H1 (cell line): ENCODE measurements around the gene HDAC9. TPM values are rescaled to one million over a fixed set of nuclear protein-coding genes. Genes with fewer than 3 reads are reported as not detected.

Source experiments
- CTCF ChIA-PET: fragments of 300-600 bp; sonication (Branson Sonifier 250); formaldehyde crosslinking; loops from one replicate; lab custom pipeline; 2021; ENCODE audit not compliant: partially characterized antibody; lab: Charles Lee
- POLR2A ChIA-PET: fragments of 300-600 bp; sonication (Branson Sonifier 250); formaldehyde crosslinking; loops from one replicate; lab custom pipeline; 2021; ENCODE audit warnings: inconsistent platforms; ENCODE audit not compliant: partially characterized antibody; lab: Charles Lee
- DNase-seq, 2 experiments: peaks; one replicate each; pipeline versions ENCODE4 v3.0.0 to v3.0.0-alpha.2; 2010 to 2022; ENCODE audit warnings: low spot score in 2 of 2, low read depth in 1 of 2, mixed read lengths in 1 of 2
- FAIRE-seq: peaks from 2 replicates; lab custom pipeline; 2011; peaks lifted over from hg19 to GRCh38; lab: Jason Lieb, UNC
- H2AFZ ChIP-seq: 2 replicates; pipeline ENCODE4 v1.8.1; 2012; ENCODE audit warnings: low read length, inconsistent platforms
- H2AK5ac ChIP-seq: 2 replicates; pipeline ENCODE4 v1.6.1; 2013; ENCODE audit warnings: low read depth, low read length
- H2BK120ac ChIP-seq: replicated peaks from 2 replicates; pipeline ENCODE3; 2013; ENCODE audit warnings: low read depth, low read length, inconsistent platforms
- H2BK12ac ChIP-seq: 2 replicates; pipeline ENCODE4 v1.6.1; 2013; ENCODE audit warnings: low read depth, low read length
- H2BK15ac ChIP-seq: 2 replicates; pipeline ENCODE4 v1.6.1; 2013; ENCODE audit warnings: low read length
- H2BK20ac ChIP-seq: 2 replicates; pipeline ENCODE4 v1.6.1; 2013; ENCODE audit warnings: low read length
- H2BK5ac ChIP-seq: 2 replicates; pipeline ENCODE4 v1.6.1; 2013; ENCODE audit warnings: low read depth, low read length
- H3K14ac ChIP-seq: 2 replicates; pipeline ENCODE4 v1.6.1; 2013; ENCODE audit warnings: inconsistent platforms; ENCODE audit not compliant: insufficient read length
- H3K18ac ChIP-seq: 2 replicates; pipeline ENCODE4 v1.6.1; 2013; ENCODE audit warnings: low read length; ENCODE audit errors: extremely low read depth
- H3K23ac ChIP-seq: 2 replicates; pipeline ENCODE4 v1.6.1; 2013; ENCODE audit warnings: inconsistent platforms; ENCODE audit not compliant: insufficient read length
- H3K23me2 ChIP-seq: 2 replicates; pipeline ENCODE4 v1.6.1; 2013; ENCODE audit warnings: low read depth, low read length
- H3K27ac ChIP-seq: 2 replicates; pipeline ENCODE4 v1.6.1; 2011; ENCODE audit warnings: low read depth, low read length, inconsistent platforms
- H3K27me3 ChIP-seq, 4 experiments: replicated peaks in 1 of 4; 1 replicate in 1 of 4; 2 replicates in 3 of 4; pipeline versions ENCODE4 v1.6.1 to v1.8.1; 2011 to 2013; ENCODE audit warnings: low read length in 3 of 4, mild to moderate bottlenecking in 3 of 4, inconsistent platforms in 2 of 4, mixed read lengths in 2 of 4, moderate library complexity in 1 of 4; ENCODE audit not compliant: control insufficient read depth in 3 of 4, insufficient read depth in 3 of 4; ENCODE audit errors: extremely low read depth in 1 of 4
- H3K36me3 ChIP-seq, 4 experiments: 2 replicates each; pipeline versions ENCODE4 v1.6.1 to v1.8.1; 2011 to 2013; ENCODE audit warnings: mild to moderate bottlenecking in 4 of 4, low read length in 3 of 4, moderate library complexity in 2 of 4, control low read depth in 1 of 4, inconsistent platforms in 1 of 4; ENCODE audit not compliant: insufficient read depth in 4 of 4, control insufficient read depth in 2 of 4
- H3K4ac ChIP-seq: replicated peaks from 2 replicates; pipeline ENCODE3; 2013; ENCODE audit warnings: low read length, low read depth, mixed read lengths, inconsistent platforms; ENCODE audit not compliant: insufficient read length
- H3K4me1 ChIP-seq, 4 experiments: replicated peaks in 1 of 4; 1 replicate in 1 of 4; 2 replicates in 3 of 4; pipeline versions ENCODE4 v1.6.1 to v1.8.1; 2011 to 2013; ENCODE audit warnings: low read length in 3 of 4, inconsistent platforms in 2 of 4, mixed read lengths in 1 of 4; ENCODE audit not compliant: insufficient read depth in 4 of 4, control insufficient read depth in 3 of 4
- H3K4me2 ChIP-seq, 2 experiments: 2 replicates each; pipeline versions ENCODE4 v1.6.1 to v1.8.1; 2011 to 2013; ENCODE audit warnings: low read depth in 2 of 2, low read length in 2 of 2, control low read depth in 1 of 2, inconsistent platforms in 1 of 2, mild to moderate bottlenecking in 1 of 2; ENCODE audit not compliant: insufficient read depth in 1 of 2
- H3K4me3 ChIP-seq, 4 experiments: fragments of 200-600, 300-600 bp in 1 of 4; sonication (generic), shearing (Covaris generic), sonication (Bioruptor Twin) in 1 of 4; 2 replicates each; pipeline versions ENCODE4 v1.5.1 to v1.8.1; 2011 to 2016; ENCODE audit warnings: low read length in 4 of 4, low read depth in 3 of 4, control low read depth in 2 of 4, inconsistent platforms in 2 of 4, mild to moderate bottlenecking in 2 of 4, mixed read lengths in 1 of 4, moderate library complexity in 1 of 4; ENCODE audit not compliant: insufficient read depth in 2 of 4; ENCODE audit errors: extremely low read depth in 1 of 4
- H3K56ac ChIP-seq: replicated peaks from 2 replicates; pipeline ENCODE3; 2013; ENCODE audit warnings: low read depth, mild to moderate bottlenecking, mixed read lengths, low read length, inconsistent platforms; ENCODE audit not compliant: insufficient read length
- H3K79me1 ChIP-seq: 2 replicates; pipeline ENCODE4 v1.6.1; 2013; ENCODE audit warnings: low read depth, low read length, control low read depth
- H3K79me2 ChIP-seq, 2 experiments: 2 replicates each; pipeline versions ENCODE4 v1.6.1 to v1.8.1; 2012 to 2013; ENCODE audit warnings: low read length in 2 of 2, mild to moderate bottlenecking in 2 of 2, inconsistent platforms in 1 of 2; ENCODE audit not compliant: insufficient read depth in 2 of 2, control insufficient read depth in 1 of 2
- H3K9ac ChIP-seq, 4 experiments: replicated peaks in 1 of 4; 1 replicate in 1 of 4; 2 replicates in 3 of 4; pipeline versions ENCODE4 v1.6.1 to v1.8.1; 2011 to 2013; ENCODE audit warnings: low read depth in 3 of 4, low read length in 3 of 4, control low read depth in 2 of 4, mild to moderate bottlenecking in 2 of 4, moderate library complexity in 2 of 4, inconsistent platforms in 1 of 4; ENCODE audit errors: extremely low read depth in 1 of 4
- H3K9me3 ChIP-seq, 2 experiments: 2 replicates each; pipeline versions ENCODE4 v1.6.1 to v1.8.1; 2012 to 2013; ENCODE audit warnings: mild to moderate bottlenecking in 2 of 2, moderate library complexity in 2 of 2, control low read depth in 1 of 2, inconsistent platforms in 1 of 2, low read depth in 1 of 2, low read length in 1 of 2, mixed read lengths in 1 of 2; ENCODE audit not compliant: insufficient read depth in 2 of 2
- H4K20me1 ChIP-seq, 2 experiments: replicated peaks in 1 of 2; 2 replicates each; pipeline versions ENCODE3 to v1.8.1; 2011 to 2013; ENCODE audit warnings: inconsistent platforms in 2 of 2, low read length in 2 of 2, mild to moderate bottlenecking in 1 of 2; ENCODE audit not compliant: insufficient read depth in 2 of 2, control insufficient read depth in 1 of 2
- H4K5ac ChIP-seq: 2 replicates; pipeline ENCODE4 v1.6.1; 2013; ENCODE audit warnings: low read length, low read depth, mixed read lengths, inconsistent platforms; ENCODE audit not compliant: insufficient read length
- H4K8ac ChIP-seq: 2 replicates; pipeline ENCODE4 v1.8.0; 2013; ENCODE audit warnings: mild to moderate bottlenecking, moderate library complexity, low read length, inconsistent platforms; ENCODE audit not compliant: insufficient read depth; ENCODE audit errors: extremely low read depth
- H4K91ac ChIP-seq: replicated peaks from 2 replicates; pipeline ENCODE3; 2013; ENCODE audit warnings: low read length, mixed read lengths, inconsistent platforms; ENCODE audit not compliant: insufficient read length
- GABPA ChIP-seq: IDR thresholded peaks from 2 replicates; pipeline ENCODE4 v1.6.1; 2011; ENCODE audit warnings: mild to moderate bottlenecking, low read length, moderate library complexity, borderline replicate concordance; ENCODE audit not compliant: insufficient read depth
- SP1 ChIP-seq: IDR thresholded peaks from 2 replicates; pipeline ENCODE4 v1.6.1; 2011; ENCODE audit warnings: low read depth, low read length
- WGBS, 2 experiments: shearing (Covaris generic) in 1 of 2; methylation state at CpG; one replicate each; pipeline versions ENCODE4 v1.1.6 to v1.1.7; 2013 to 2015; ENCODE audit warnings: low lambda C conversion rate in 2 of 2, mixed read lengths in 2 of 2, inconsistent platforms in 1 of 2, low coverage in 1 of 2, missing lambda C conversion rate in 1 of 2; ENCODE audit not compliant: insufficient replicate concordance in 2 of 2, insufficient coverage in 1 of 2, insufficient read length in 1 of 2; ENCODE audit errors: extremely low coverage in 1 of 2, missing lambda C conversion rate in 1 of 2; 5-methylcytosine and 5-hydroxymethylcytosine counted together
- polyA plus RNA-seq, 7 experiments: library from polyadenylated mRNA; depleted of rRNA in 3 of 7; stranded (reverse) in 5 of 7; unstranded in 2 of 7; fragments of >200 nt in 5 of 7; fragments of 200-250 nt in 2 of 7; gene quantifications; 1 replicate in 5 of 7; 2 replicates in 1 of 7; 4 replicates in 1 of 7; pipeline versions ENCODE4 v1.2.1 to v1.2.3, GENCODE V29; 2011 to 2013; ENCODE audit warnings: missing spikeins in 2 of 7, mixed read lengths in 2 of 7
- total RNA-seq: library from RNA; stranded (reverse); fragmentation: NEBNext Ultra II Directional; extraction: Animal tissue kit (Norgen Biotek cat#: 25700); gene quantifications from 2 replicates; pipeline ENCODE4 v1.2.1, GENCODE V29; 2021

The HDAC9 gene
- total and polyA plus RNA-seq, 2 of the 8 experiments (the other 6 are each of a cell fraction or from before 2014, with no cell fraction given), result 9.5 to 13.1 TPM

DNA sequence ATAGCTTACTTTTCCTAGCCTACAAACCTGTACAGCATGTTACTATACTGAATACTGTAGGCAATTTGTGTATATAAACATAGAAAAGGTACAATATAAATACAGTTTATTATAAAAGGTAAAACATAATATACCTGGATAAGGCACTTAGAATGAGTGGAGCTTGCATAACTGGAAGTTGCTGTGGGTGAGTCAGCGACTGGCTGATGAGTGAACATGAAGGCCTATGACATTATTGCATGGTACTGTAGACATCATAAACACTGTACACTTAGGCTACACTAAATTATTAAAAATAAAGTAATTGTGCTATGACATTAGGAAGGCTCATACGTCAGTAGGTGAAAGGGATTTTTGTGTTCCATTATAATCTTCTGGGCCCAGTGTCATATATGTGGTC, 228.8 kb downstream of the HDAC9 start:
- H3K18ac ChIP-seq, result no peak overlapping the region
- no peaks in the 10 kb centered on the region for H3K9me3 ChIP-seq
- no peaks in the 10 kb centered on the region for H3K27me3 ChIP-seq
- no peak overlapping the region for H3K4me2 ChIP-seq
- ChIA-PET POLR2A (no interaction called here), CTCF (no interaction called here)
- H3K56ac ChIP-seq, result no peak overlapping the region
- no peak overlapping the region for H2BK12ac ChIP-seq
- no peak overlapping the region for H3K9ac ChIP-seq
- no peak overlapping the region for H3K14ac ChIP-seq
- no peak for FAIRE-seq
- H4K20me1 ChIP-seq, result no peaks in the 10 kb centered on the region
- no peaks in the 10 kb centered on the region for H3K36me3 ChIP-seq
- H3K4me1 ChIP-seq, result no peaks in the 10 kb centered on the region
- no peak for DNase-seq
- 84% methylated on average over 2 of the region's 2 CpGs; no CpG with 5 or more reads in 1 of the 2 experiments for WGBS, 2 experiments
- H2BK5ac ChIP-seq, result no peak overlapping the region
- H2BK15ac ChIP-seq, result no peak overlapping the region
- H3K79me1 ChIP-seq, result no peaks in the 10 kb centered on the region
- no peak overlapping the region for H2BK120ac ChIP-seq
- no peak overlapping the region for H4K91ac ChIP-seq
- H3K27ac ChIP-seq, result no peak overlapping the region
- no peak overlapping the region for H2AFZ ChIP-seq
- H3K4ac ChIP-seq, result no peak overlapping the region
- H3K23me2 ChIP-seq, result no peaks in the 10 kb centered on the region
- H4K5ac ChIP-seq, result no peak overlapping the region
- no peak overlapping the region for H4K8ac ChIP-seq
- H3K23ac ChIP-seq, result no peak overlapping the region
- no peak overlapping the region for H3K4me3 ChIP-seq
- no peak overlapping the region for H2BK20ac ChIP-seq
- no peaks in the 10 kb centered on the region for H3K79me2 ChIP-seq
- H2AK5ac ChIP-seq, result no peak overlapping the region
- TF ChIP-seq SP1 (no peak), GABPA (no peak)
